ENCODE measurements around the gene SLC6A4. TPM values are rescaled to one million over a fixed set of nuclear protein-coding genes. Genes with fewer than 3 reads are reported as not detected.

Gene SLC6A4
- total and polyA plus RNA-seq, 3 experiments from 2014 or later: 0.08 TPM; not detected in 2

DNA sequence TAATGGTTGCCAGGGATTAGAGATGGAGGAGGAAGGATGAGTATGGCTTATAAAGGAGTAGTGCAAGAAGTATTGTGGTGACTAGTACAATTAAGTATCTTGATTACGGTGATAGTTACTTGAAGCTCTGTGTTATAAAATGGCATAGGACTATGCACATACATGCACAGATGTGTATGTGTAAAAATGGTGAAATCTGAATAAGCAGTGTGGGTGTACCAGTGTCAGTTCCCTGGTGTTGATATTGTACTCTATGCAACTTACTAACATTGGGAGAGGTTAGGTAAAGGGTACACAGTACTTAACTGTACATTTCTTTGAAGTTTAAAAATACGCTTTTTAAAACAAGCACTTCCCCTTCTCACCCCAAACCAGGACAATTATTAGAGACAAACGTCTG lies 70.3 kb downstream of the SLC6A4 start:
- no peak overlapping the region for H3K27ac Mint-ChIP-seq
- H3K4me1 Mint-ChIP-seq: peaks cover 15 to 27% (median 22%) of the 10 kb centered on the region in 3 donors
- no peak overlapping the region for H3K4me3 Mint-ChIP-seq
- Histone ChIP-seq H3K4me1 (ENCODE audit: insufficient read depth, low read length) (no peaks in the 10 kb centered on the region), H3K9me3 (ENCODE audit: low read length) (no peaks in the 10 kb centered on the region), H3K4me3 (ENCODE audit: low read length) (no peak overlapping the region), H3K27me3 (ENCODE audit: insufficient read depth, low read length, poor library complexity, severe bottlenecking) (no peaks in the 10 kb centered on the region), H3K27ac (ENCODE audit: low read depth, low read length) (no peak overlapping the region), H3K36me3 (ENCODE audit: insufficient read depth, low read length) (no peaks in the 10 kb centered on the region)
- DNase-seq: no peak
- peaks cover 7 to 46% (median 12%) of the 10 kb centered on the region in 3 donors for H3K36me3 Mint-ChIP-seq
- peaks cover 0 to 7% (median 3%) of the 10 kb centered on the region in 5 donors for H3K9me3 Mint-ChIP-seq
- no peaks in the 10 kb centered on the region for H3K27me3 Mint-ChIP-seq
- POLR2A ChIA-PET: no interaction called here
- CTCF ChIA-PET: no interaction called here

DNA sequence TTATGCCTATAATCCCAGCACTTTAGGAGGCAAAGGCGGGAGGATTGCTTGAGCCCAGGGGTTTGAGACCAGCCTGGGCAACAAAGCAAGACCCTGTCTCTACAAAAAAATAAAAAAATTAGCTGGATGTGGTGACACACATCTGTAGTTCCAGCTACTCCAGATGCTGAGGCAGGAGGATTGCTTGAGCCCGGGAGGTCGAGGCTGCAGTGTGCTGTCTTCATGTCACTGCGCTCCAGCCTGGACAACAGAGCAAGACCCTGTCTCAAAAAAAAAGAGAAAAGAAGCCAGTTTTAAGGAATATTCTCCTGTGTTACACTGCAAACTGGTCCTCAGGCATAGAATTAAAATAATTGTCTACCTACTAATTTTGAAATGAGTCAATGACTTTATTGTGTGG lies 71.0 kb downstream of the SLC6A4 start:
- peaks cover 13 to 51% (median 16%) of the 10 kb centered on the region in 3 donors for H3K36me3 Mint-ChIP-seq
- Histone ChIP-seq H3K4me3 (ENCODE audit: low read length) (no peak overlapping the region), H3K27ac (ENCODE audit: low read depth, low read length) (no peak overlapping the region), H3K36me3 (ENCODE audit: insufficient read depth, low read length) (no peaks in the 10 kb centered on the region), H3K9me3 (ENCODE audit: low read length) (no peaks in the 10 kb centered on the region), H3K27me3 (ENCODE audit: insufficient read depth, low read length, poor library complexity, severe bottlenecking) (no peaks in the 10 kb centered on the region), H3K4me1 (ENCODE audit: insufficient read depth, low read length) (no peaks in the 10 kb centered on the region)
- no peak for DNase-seq
- no peak overlapping the region for H3K27ac Mint-ChIP-seq
- no peaks in the 10 kb centered on the region for H3K27me3 Mint-ChIP-seq
- H3K4me3 Mint-ChIP-seq: no peak overlapping the region
- H3K9me3 Mint-ChIP-seq: peaks cover 0 to 11% (median 3%) of the 10 kb centered on the region in 5 donors
- POLR2A ChIA-PET: no interaction called here
- CTCF ChIA-PET: interaction anchor here (0.6 kb wide), 1 partner anchor 10 kb away, joined by 4 read pairs; no protein-coding TSS in a partner anchor
- peaks cover 20 to 31% (median 21%) of the 10 kb centered on the region in 3 donors for H3K4me1 Mint-ChIP-seq

DNA sequence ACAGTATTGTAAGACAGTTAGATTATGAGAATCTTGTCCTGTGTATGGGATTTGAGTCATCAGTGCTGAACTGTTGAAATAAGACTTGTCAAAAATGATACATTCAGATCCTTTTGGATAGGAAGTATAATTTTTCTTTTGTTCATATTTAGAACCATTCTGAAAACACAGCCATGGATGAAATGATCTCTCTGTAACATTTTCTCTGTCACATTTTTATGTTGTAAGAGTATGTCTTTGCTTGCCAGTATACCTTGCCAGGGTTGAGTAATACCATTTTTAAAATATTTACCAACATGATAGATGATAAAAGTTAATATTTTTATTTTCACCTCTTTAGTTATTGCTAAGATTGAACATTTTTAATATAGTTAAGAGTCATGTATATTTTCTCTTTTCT lies 73.9 kb downstream of the SLC6A4 start:
- ChIA-PET CTCF (interaction anchor here (1.2 kb wide), 1 partner anchor 37 kb away, joined by 4 read pairs; no protein-coding TSS in a partner anchor), POLR2A (no interaction called here)
- H3K27ac ChIP-seq (ENCODE audit: low read depth, low read length): no peak overlapping the region
- H3K4me1 ChIP-seq (ENCODE audit: insufficient read depth, low read length): no peaks in the 10 kb centered on the region
- H3K4me3 ChIP-seq (ENCODE audit: low read length): no peak overlapping the region
- peaks cover 0 to 11% (median 3%) of the 10 kb centered on the region in 5 donors for H3K9me3 Mint-ChIP-seq
- no peak overlapping the region for H3K27ac Mint-ChIP-seq
- no peaks in the 10 kb centered on the region for H3K9me3 ChIP-seq (ENCODE audit: low read length)
- no peaks in the 10 kb centered on the region for H3K27me3 Mint-ChIP-seq
- no peak for DNase-seq
- peaks cover 20 to 66% (median 21%) of the 10 kb centered on the region in 3 donors for H3K36me3 Mint-ChIP-seq
- H3K4me1 Mint-ChIP-seq: peaks cover 37 to 57% (median 41%) of the 10 kb centered on the region in 3 donors
- H3K36me3 ChIP-seq (ENCODE audit: insufficient read depth, low read length): no peaks in the 10 kb centered on the region
- H3K4me3 Mint-ChIP-seq: no peak overlapping the region
- H3K27me3 ChIP-seq (ENCODE audit: insufficient read depth, low read length, poor library complexity, severe bottlenecking): no peaks in the 10 kb centered on the region

DNA sequence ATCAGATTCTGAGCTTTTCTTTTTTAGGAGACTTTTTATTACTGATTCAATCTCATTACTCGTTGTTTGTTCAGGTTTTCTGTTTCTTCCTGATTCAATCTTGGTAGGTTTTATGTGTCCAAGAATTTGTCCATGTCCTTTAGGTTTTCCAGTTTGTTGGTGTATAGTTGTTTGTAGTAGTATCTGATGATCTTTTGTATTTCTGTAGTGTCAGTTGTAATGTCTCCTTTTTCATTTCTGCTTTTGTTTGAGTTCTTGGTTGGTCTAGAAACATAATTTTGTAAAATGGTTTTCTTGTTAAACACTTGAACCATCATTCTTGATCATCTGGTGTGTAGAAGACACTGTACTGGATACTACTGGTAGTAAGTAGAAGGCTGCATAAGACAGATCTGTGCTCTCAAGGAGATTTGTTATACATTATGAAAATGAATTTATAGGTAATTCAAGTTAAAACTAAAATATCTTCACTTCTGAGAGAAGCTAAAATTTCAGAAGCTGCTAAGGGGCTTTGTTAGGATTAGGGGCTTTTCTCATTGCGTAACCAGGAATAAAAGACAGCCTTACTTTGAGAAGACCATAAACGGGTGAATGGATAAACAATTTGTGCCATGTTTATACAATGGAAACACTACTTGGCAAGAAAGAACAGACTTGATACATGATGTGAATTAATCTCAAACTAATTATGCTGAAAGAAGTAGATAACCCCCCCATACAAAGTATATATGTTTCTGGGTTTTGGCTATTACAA lies 74.9 kb downstream of the SLC6A4 start:
- ChIA-PET CTCF (no interaction called here), POLR2A (no interaction called here)
- Mint-ChIP-seq H3K36me3 (peaks cover 20 to 64% (median 21%) of the 10 kb centered on the region in 3 donors), H3K4me1 (peaks cover 40 to 55% (median 46%) of the 10 kb centered on the region in 3 donors), H3K9me3 (peaks cover 0 to 11% (median 3%) of the 10 kb centered on the region in 5 donors), H3K27ac (peak overlapping the region in 3 of 8 donors; percentile 4 to 69 (median 5)), H3K4me3 (no peak overlapping the region), H3K27me3 (no peaks in the 10 kb centered on the region)
- Histone ChIP-seq H3K4me3 (ENCODE audit: low read length) (no peak overlapping the region), H3K9me3 (ENCODE audit: low read length) (no peaks in the 10 kb centered on the region), H3K4me1 (ENCODE audit: insufficient read depth, low read length) (no peaks in the 10 kb centered on the region), H3K36me3 (ENCODE audit: insufficient read depth, low read length) (no peaks in the 10 kb centered on the region), H3K27ac (ENCODE audit: low read depth, low read length) (no peak overlapping the region), H3K27me3 (ENCODE audit: insufficient read depth, low read length, poor library complexity, severe bottlenecking) (no peaks in the 10 kb centered on the region)
- DNase-seq: no peak

DNA sequence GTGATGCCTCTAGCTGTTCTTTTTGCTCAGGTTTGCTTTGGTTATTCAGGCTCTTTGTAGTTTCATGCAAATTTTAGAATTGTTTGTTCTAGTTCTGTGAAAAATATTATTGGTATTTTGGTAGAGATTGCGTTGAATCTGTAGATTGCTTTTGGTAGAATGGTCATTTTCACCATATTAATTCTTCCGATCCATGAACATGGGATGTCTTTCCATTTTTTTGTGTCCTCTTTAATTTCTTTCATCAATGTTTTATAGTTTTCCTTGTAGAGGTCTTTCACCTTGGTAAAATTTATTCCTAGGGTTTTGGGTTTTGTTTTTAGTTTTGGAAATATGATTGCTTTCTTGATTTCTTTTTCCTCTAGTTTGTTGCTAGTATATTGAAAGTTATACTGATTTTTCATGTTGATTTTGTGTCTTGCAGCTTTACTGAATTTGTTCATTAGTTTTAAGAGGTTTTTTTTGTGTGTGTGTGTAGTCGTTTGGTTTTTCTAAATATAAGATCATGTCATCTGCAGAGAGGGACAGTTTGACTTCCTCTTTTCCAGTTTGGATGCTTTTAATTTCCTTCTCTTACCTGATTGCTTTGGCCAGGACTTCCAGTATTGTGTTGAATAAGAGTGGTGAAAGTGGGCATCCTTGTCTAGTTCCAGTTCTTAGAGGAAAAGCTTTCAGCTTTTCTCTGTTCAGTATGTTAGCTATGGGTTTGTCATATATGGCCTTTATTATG lies 76.4 kb downstream of the SLC6A4 start:
- POLR2A ChIA-PET: no interaction called here
- peaks cover 21 to 58% (median 22%) of the 10 kb centered on the region in 3 donors for H3K36me3 Mint-ChIP-seq
- peaks cover 0 to 11% (median 3%) of the 10 kb centered on the region in 5 donors for H3K9me3 Mint-ChIP-seq
- H3K4me3 ChIP-seq (ENCODE audit: low read length): no peak overlapping the region
- H3K27ac Mint-ChIP-seq: no peak overlapping the region
- H3K4me1 ChIP-seq (ENCODE audit: insufficient read depth, low read length): no peaks in the 10 kb centered on the region
- CTCF ChIA-PET: no interaction called here
- H3K36me3 ChIP-seq (ENCODE audit: insufficient read depth, low read length): no peaks in the 10 kb centered on the region
- no peaks in the 10 kb centered on the region for H3K27me3 ChIP-seq (ENCODE audit: insufficient read depth, low read length, poor library complexity, severe bottlenecking)
- no peaks in the 10 kb centered on the region for H3K27me3 Mint-ChIP-seq
- H3K9me3 ChIP-seq (ENCODE audit: low read length): no peaks in the 10 kb centered on the region
- no peak for DNase-seq
- H3K27ac ChIP-seq (ENCODE audit: low read depth, low read length): no peak overlapping the region
- peak overlapping the region in 1 of 7 donors; percentile 15 for H3K4me3 Mint-ChIP-seq
- peaks cover 39 to 47% (median 43%) of the 10 kb centered on the region in 3 donors for H3K4me1 Mint-ChIP-seq

DNA sequence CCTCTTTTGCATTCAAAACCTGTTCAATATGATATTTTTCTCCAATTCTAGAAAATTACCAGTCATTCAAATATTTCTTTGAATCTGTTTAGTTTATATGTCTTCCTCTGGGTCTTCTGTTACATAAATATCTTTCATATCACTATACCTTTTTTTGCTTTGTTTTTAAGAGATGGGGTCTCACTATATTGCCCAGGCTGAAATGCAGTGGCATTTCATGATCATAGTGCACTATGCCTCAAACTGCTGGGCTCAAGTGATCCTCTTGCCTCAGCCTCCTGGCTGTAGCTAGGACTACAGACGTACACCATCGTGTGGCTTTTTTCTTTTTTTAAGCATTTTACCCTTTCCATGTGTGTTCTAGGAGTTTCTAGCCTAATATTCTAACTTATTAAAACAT lies 80.1 kb downstream of the SLC6A4 start:
- H3K27ac ChIP-seq (ENCODE audit: low read depth, low read length): no peak overlapping the region
- Mint-ChIP-seq H3K36me3 (peaks cover 16 to 52% (median 22%) of the 10 kb centered on the region in 3 donors), H3K27me3 (no peaks in the 10 kb centered on the region), H3K9me3 (peaks cover 0 to 7% (median 2%) of the 10 kb centered on the region in 5 donors), H3K4me3 (no peak overlapping the region), H3K4me1 (peaks cover 36 to 63% (median 41%) of the 10 kb centered on the region in 3 donors), H3K27ac (peak overlapping the region in 2 of 8 donors; percentile 42 to 46)
- CTCF ChIA-PET: no interaction called here
- no peaks in the 10 kb centered on the region for H3K9me3 ChIP-seq (ENCODE audit: low read length)
- H3K4me3 ChIP-seq (ENCODE audit: low read length): no peak overlapping the region
- no peaks in the 10 kb centered on the region for H3K36me3 ChIP-seq (ENCODE audit: insufficient read depth, low read length)
- no peak for DNase-seq
- H3K27me3 ChIP-seq (ENCODE audit: insufficient read depth, low read length, poor library complexity, severe bottlenecking): no peaks in the 10 kb centered on the region
- POLR2A ChIA-PET: no interaction called here
- no peaks in the 10 kb centered on the region for H3K4me1 ChIP-seq (ENCODE audit: insufficient read depth, low read length)

DNA sequence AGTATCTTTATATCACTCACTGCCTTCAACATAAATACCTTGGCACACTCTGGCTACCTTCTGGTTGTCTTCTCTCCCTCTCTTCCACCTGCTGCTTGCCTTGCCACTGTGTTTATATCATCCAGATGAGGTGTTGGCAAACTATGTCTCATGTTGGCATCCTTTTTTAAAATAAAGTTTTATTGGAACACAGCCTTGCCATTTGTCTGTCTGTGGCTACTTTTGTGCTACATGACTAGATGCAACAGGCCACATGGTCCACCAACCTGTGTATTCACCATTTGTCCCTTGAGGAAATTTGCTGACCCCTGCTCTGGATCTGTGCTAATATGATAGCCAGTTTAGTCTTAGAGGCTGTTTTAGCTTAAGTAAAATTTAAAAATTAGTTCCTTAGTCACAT lies 82.0 kb downstream of the SLC6A4 start:
- Histone ChIP-seq H3K36me3 (ENCODE audit: insufficient read depth, low read length) (no peaks in the 10 kb centered on the region), H3K27ac (ENCODE audit: low read depth, low read length) (no peak overlapping the region), H3K27me3 (ENCODE audit: insufficient read depth, low read length, poor library complexity, severe bottlenecking) (no peaks in the 10 kb centered on the region), H3K4me3 (ENCODE audit: low read length) (no peak overlapping the region), H3K4me1 (ENCODE audit: insufficient read depth, low read length) (no peaks in the 10 kb centered on the region), H3K9me3 (ENCODE audit: low read length) (no peaks in the 10 kb centered on the region)
- no peak for DNase-seq
- H3K27ac Mint-ChIP-seq: peak overlapping the region in 1 of 8 donors; percentile 15
- H3K27me3 Mint-ChIP-seq: no peaks in the 10 kb centered on the region
- POLR2A ChIA-PET: no interaction called here
- CTCF ChIA-PET: no interaction called here
- no peaks in the 10 kb centered on the region for H3K9me3 Mint-ChIP-seq
- H3K4me1 Mint-ChIP-seq: peaks cover 24 to 57% (median 36%) of the 10 kb centered on the region in 3 donors
- peaks cover 0 to 39% (median 13%) of the 10 kb centered on the region in 3 donors for H3K36me3 Mint-ChIP-seq
- no peak overlapping the region for H3K4me3 Mint-ChIP-seq

DNA sequence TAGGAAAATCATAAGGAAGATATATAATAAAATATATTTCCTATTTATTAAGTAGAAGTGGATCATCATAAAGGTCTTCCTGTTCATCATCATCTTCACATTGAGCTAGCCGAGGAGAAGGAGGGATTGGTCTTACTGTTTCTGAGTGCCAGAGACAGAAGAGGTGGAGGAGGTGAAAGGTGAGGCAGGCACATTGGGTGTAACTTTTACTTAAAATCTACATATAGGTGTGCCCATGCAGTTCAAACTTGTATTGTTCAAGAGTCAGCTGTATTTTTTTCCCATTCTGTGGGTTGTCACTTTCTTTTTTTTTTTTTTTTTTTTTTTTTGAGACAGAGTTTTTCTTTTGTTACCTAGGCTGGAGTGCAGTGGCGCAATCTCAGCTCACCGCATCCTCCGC lies 84.0 kb downstream of the SLC6A4 start:
- no peaks in the 10 kb centered on the region for H3K9me3 Mint-ChIP-seq
- H3K4me3 ChIP-seq (ENCODE audit: low read length): no peak overlapping the region
- no peaks in the 10 kb centered on the region for H3K27me3 Mint-ChIP-seq
- no peak overlapping the region for H3K27ac ChIP-seq (ENCODE audit: low read depth, low read length)
- no peak for DNase-seq
- CTCF ChIA-PET: no interaction called here
- H3K27ac Mint-ChIP-seq: peak overlapping the region in 1 of 8 donors; percentile 54
- H3K4me3 Mint-ChIP-seq: no peak overlapping the region
- peaks cover 20 to 44% (median 26%) of the 10 kb centered on the region in 3 donors for H3K4me1 Mint-ChIP-seq
- peaks cover 0 to 25% (median 9%) of the 10 kb centered on the region in 3 donors for H3K36me3 Mint-ChIP-seq
- H3K4me1 ChIP-seq (ENCODE audit: insufficient read depth, low read length): no peaks in the 10 kb centered on the region
- H3K36me3 ChIP-seq (ENCODE audit: insufficient read depth, low read length): no peaks in the 10 kb centered on the region
- H3K9me3 ChIP-seq (ENCODE audit: low read length): no peaks in the 10 kb centered on the region
- POLR2A ChIA-PET: no interaction called here
- no peaks in the 10 kb centered on the region for H3K27me3 ChIP-seq (ENCODE audit: insufficient read depth, low read length, poor library complexity, severe bottlenecking)

Data from CD8-positive, alpha-beta memory T cell (primary cell).